H1 (cell line): ENCODE measurements around the gene ATP6V0D1. TPM values are rescaled to one million over a fixed set of nuclear protein-coding genes. Genes with fewer than 3 reads are reported as not detected.

Experiments
- CTCF ChIA-PET: fragments of 300-600 bp; sonication (Branson Sonifier 250); formaldehyde crosslinking; loops from one replicate; lab custom pipeline; 2021; ENCODE audit not compliant: partially characterized antibody; lab: Charles Lee
- POLR2A ChIA-PET: fragments of 300-600 bp; sonication (Branson Sonifier 250); formaldehyde crosslinking; loops from one replicate; lab custom pipeline; 2021; ENCODE audit warnings: inconsistent platforms; ENCODE audit not compliant: partially characterized antibody; lab: Charles Lee
- DNase-seq, 2 experiments: peaks; one replicate each; pipeline versions ENCODE4 v3.0.0 to v3.0.0-alpha.2; 2010 to 2022; ENCODE audit warnings: low spot score in 2 of 2, low read depth in 1 of 2, mixed read lengths in 1 of 2
- FAIRE-seq: peaks from 2 replicates; lab custom pipeline; 2011; peaks lifted over from hg19 to GRCh38; lab: Jason Lieb, UNC
- H2AFZ ChIP-seq: 2 replicates; pipeline ENCODE4 v1.8.1; 2012; ENCODE audit warnings: low read length, inconsistent platforms
- H2AK5ac ChIP-seq: 2 replicates; pipeline ENCODE4 v1.6.1; 2013; ENCODE audit warnings: low read depth, low read length
- H2BK120ac ChIP-seq: replicated peaks from 2 replicates; pipeline ENCODE3; 2013; ENCODE audit warnings: low read depth, low read length, inconsistent platforms
- H2BK12ac ChIP-seq: 2 replicates; pipeline ENCODE4 v1.6.1; 2013; ENCODE audit warnings: low read depth, low read length
- H2BK15ac ChIP-seq: 2 replicates; pipeline ENCODE4 v1.6.1; 2013; ENCODE audit warnings: low read length
- H2BK20ac ChIP-seq: 2 replicates; pipeline ENCODE4 v1.6.1; 2013; ENCODE audit warnings: low read length
- H2BK5ac ChIP-seq: 2 replicates; pipeline ENCODE4 v1.6.1; 2013; ENCODE audit warnings: low read depth, low read length
- H3K14ac ChIP-seq: 2 replicates; pipeline ENCODE4 v1.6.1; 2013; ENCODE audit warnings: inconsistent platforms; ENCODE audit not compliant: insufficient read length
- H3K18ac ChIP-seq: 2 replicates; pipeline ENCODE4 v1.6.1; 2013; ENCODE audit warnings: low read length; ENCODE audit errors: extremely low read depth
- H3K23ac ChIP-seq: 2 replicates; pipeline ENCODE4 v1.6.1; 2013; ENCODE audit warnings: inconsistent platforms; ENCODE audit not compliant: insufficient read length
- H3K23me2 ChIP-seq: 2 replicates; pipeline ENCODE4 v1.6.1; 2013; ENCODE audit warnings: low read depth, low read length
- H3K27ac ChIP-seq: 2 replicates; pipeline ENCODE4 v1.6.1; 2011; ENCODE audit warnings: low read depth, low read length, inconsistent platforms
- H3K27me3 ChIP-seq, 4 experiments: replicated peaks in 1 of 4; 1 replicate in 1 of 4; 2 replicates in 3 of 4; pipeline versions ENCODE4 v1.6.1 to v1.8.1; 2011 to 2013; ENCODE audit warnings: low read length in 3 of 4, mild to moderate bottlenecking in 3 of 4, inconsistent platforms in 2 of 4, mixed read lengths in 2 of 4, moderate library complexity in 1 of 4; ENCODE audit not compliant: control insufficient read depth in 3 of 4, insufficient read depth in 3 of 4; ENCODE audit errors: extremely low read depth in 1 of 4
- H3K36me3 ChIP-seq, 4 experiments: 2 replicates each; pipeline versions ENCODE4 v1.6.1 to v1.8.1; 2011 to 2013; ENCODE audit warnings: mild to moderate bottlenecking in 4 of 4, low read length in 3 of 4, moderate library complexity in 2 of 4, control low read depth in 1 of 4, inconsistent platforms in 1 of 4; ENCODE audit not compliant: insufficient read depth in 4 of 4, control insufficient read depth in 2 of 4
- H3K4ac ChIP-seq: replicated peaks from 2 replicates; pipeline ENCODE3; 2013; ENCODE audit warnings: low read length, low read depth, mixed read lengths, inconsistent platforms; ENCODE audit not compliant: insufficient read length
- H3K4me1 ChIP-seq, 4 experiments: replicated peaks in 1 of 4; 1 replicate in 1 of 4; 2 replicates in 3 of 4; pipeline versions ENCODE4 v1.6.1 to v1.8.1; 2011 to 2013; ENCODE audit warnings: low read length in 3 of 4, inconsistent platforms in 2 of 4, mixed read lengths in 1 of 4; ENCODE audit not compliant: insufficient read depth in 4 of 4, control insufficient read depth in 3 of 4
- H3K4me2 ChIP-seq, 2 experiments: 2 replicates each; pipeline versions ENCODE4 v1.6.1 to v1.8.1; 2011 to 2013; ENCODE audit warnings: low read depth in 2 of 2, low read length in 2 of 2, control low read depth in 1 of 2, inconsistent platforms in 1 of 2, mild to moderate bottlenecking in 1 of 2; ENCODE audit not compliant: insufficient read depth in 1 of 2
- H3K4me3 ChIP-seq, 4 experiments: fragments of 200-600, 300-600 bp in 1 of 4; sonication (generic), shearing (Covaris generic), sonication (Bioruptor Twin) in 1 of 4; 2 replicates each; pipeline versions ENCODE4 v1.5.1 to v1.8.1; 2011 to 2016; ENCODE audit warnings: low read length in 4 of 4, low read depth in 3 of 4, control low read depth in 2 of 4, inconsistent platforms in 2 of 4, mild to moderate bottlenecking in 2 of 4, mixed read lengths in 1 of 4, moderate library complexity in 1 of 4; ENCODE audit not compliant: insufficient read depth in 2 of 4; ENCODE audit errors: extremely low read depth in 1 of 4
- H3K56ac ChIP-seq: replicated peaks from 2 replicates; pipeline ENCODE3; 2013; ENCODE audit warnings: low read depth, mild to moderate bottlenecking, mixed read lengths, low read length, inconsistent platforms; ENCODE audit not compliant: insufficient read length
- H3K79me1 ChIP-seq: 2 replicates; pipeline ENCODE4 v1.6.1; 2013; ENCODE audit warnings: low read depth, low read length, control low read depth
- H3K79me2 ChIP-seq, 2 experiments: 2 replicates each; pipeline versions ENCODE4 v1.6.1 to v1.8.1; 2012 to 2013; ENCODE audit warnings: low read length in 2 of 2, mild to moderate bottlenecking in 2 of 2, inconsistent platforms in 1 of 2; ENCODE audit not compliant: insufficient read depth in 2 of 2, control insufficient read depth in 1 of 2
- H3K9ac ChIP-seq, 4 experiments: replicated peaks in 1 of 4; 1 replicate in 1 of 4; 2 replicates in 3 of 4; pipeline versions ENCODE4 v1.6.1 to v1.8.1; 2011 to 2013; ENCODE audit warnings: low read depth in 3 of 4, low read length in 3 of 4, control low read depth in 2 of 4, mild to moderate bottlenecking in 2 of 4, moderate library complexity in 2 of 4, inconsistent platforms in 1 of 4; ENCODE audit errors: extremely low read depth in 1 of 4
- H3K9me3 ChIP-seq, 2 experiments: 2 replicates each; pipeline versions ENCODE4 v1.6.1 to v1.8.1; 2012 to 2013; ENCODE audit warnings: mild to moderate bottlenecking in 2 of 2, moderate library complexity in 2 of 2, control low read depth in 1 of 2, inconsistent platforms in 1 of 2, low read depth in 1 of 2, low read length in 1 of 2, mixed read lengths in 1 of 2; ENCODE audit not compliant: insufficient read depth in 2 of 2
- H4K20me1 ChIP-seq, 2 experiments: replicated peaks in 1 of 2; 2 replicates each; pipeline versions ENCODE3 to v1.8.1; 2011 to 2013; ENCODE audit warnings: inconsistent platforms in 2 of 2, low read length in 2 of 2, mild to moderate bottlenecking in 1 of 2; ENCODE audit not compliant: insufficient read depth in 2 of 2, control insufficient read depth in 1 of 2
- H4K5ac ChIP-seq: 2 replicates; pipeline ENCODE4 v1.6.1; 2013; ENCODE audit warnings: low read length, low read depth, mixed read lengths, inconsistent platforms; ENCODE audit not compliant: insufficient read length
- H4K8ac ChIP-seq: 2 replicates; pipeline ENCODE4 v1.8.0; 2013; ENCODE audit warnings: mild to moderate bottlenecking, moderate library complexity, low read length, inconsistent platforms; ENCODE audit not compliant: insufficient read depth; ENCODE audit errors: extremely low read depth
- H4K91ac ChIP-seq: replicated peaks from 2 replicates; pipeline ENCODE3; 2013; ENCODE audit warnings: low read length, mixed read lengths, inconsistent platforms; ENCODE audit not compliant: insufficient read length
- ATF2 ChIP-seq: IDR thresholded peaks from 2 replicates; pipeline ENCODE4 v1.6.1; 2012; ENCODE audit warnings: low read length, inconsistent platforms
- BACH1 ChIP-seq: IDR thresholded peaks from 2 replicates; pipeline ENCODE4 v1.6.1; 2012; ENCODE audit warnings: low read length, improper control_type of control experiment
- BCL11A ChIP-seq, 2 experiments: IDR thresholded peaks; one replicate each; pipeline ENCODE4 v1.6.1; 2011; ENCODE audit warnings: low read depth in 2 of 2, low read length in 2 of 2, mild to moderate bottlenecking in 2 of 2
- CEBPB ChIP-seq: IDR thresholded peaks from 2 replicates; pipeline ENCODE4 v1.6.1; 2012; ENCODE audit warnings: low read depth, low read length
- CREB1 ChIP-seq: IDR thresholded peaks from 2 replicates; pipeline ENCODE4 v1.6.1; 2012; ENCODE audit warnings: inconsistent platforms
- KDM1A ChIP-seq: fragments of 200-600, 300-600 bp; sonication (generic); IDR thresholded peaks from 2 replicates; pipeline ENCODE4 v1.7.1; 2016; ENCODE audit warnings: mild to moderate bottlenecking, low read length, borderline replicate concordance
- NANOG ChIP-seq: IDR thresholded peaks from 2 replicates; pipeline ENCODE4 v1.6.1; 2011; ENCODE audit warnings: low read length, low read depth, mild to moderate bottlenecking, inconsistent platforms; ENCODE audit not compliant: insufficient read depth, poor library complexity, severe bottlenecking
- RAD21 ChIP-seq, 2 experiments: IDR thresholded peaks in 1 of 2; conservative IDR thresholded peaks in 1 of 2; 2 replicates each; pipeline ENCODE4 v1.6.1; 2011; ENCODE audit warnings: low read depth in 2 of 2, low read length in 2 of 2, improper control_type of control experiment in 1 of 2, inconsistent platforms in 1 of 2, mild to moderate bottlenecking in 1 of 2, moderate library complexity in 1 of 2
- RBBP5 ChIP-seq: IDR thresholded peaks from 2 replicates; pipeline ENCODE4 v1.7.1; 2012; ENCODE audit warnings: low read depth, mild to moderate bottlenecking, inconsistent platforms, low read length, moderate library complexity, borderline replicate concordance
- SAP30 ChIP-seq: fragments of 300-600 bp; sonication (generic); IDR thresholded peaks from 2 replicates; pipeline ENCODE4 v1.7.1; 2012; ENCODE audit warnings: low read length, moderate library complexity, mild to moderate bottlenecking, inconsistent platforms; ENCODE audit not compliant: insufficient read depth, insufficient replicate concordance
- TCF12 ChIP-seq: IDR thresholded peaks from 2 replicates; pipeline ENCODE4 v1.6.1; 2011; ENCODE audit warnings: low read depth, mild to moderate bottlenecking, low read length
- TEAD4 ChIP-seq: IDR thresholded peaks from 2 replicates; pipeline ENCODE4 v1.6.1; 2012; ENCODE audit warnings: low read depth, low read length, inconsistent platforms, mixed read lengths
- WGBS, 2 experiments: shearing (Covaris generic) in 1 of 2; methylation state at CpG; one replicate each; pipeline versions ENCODE4 v1.1.6 to v1.1.7; 2013 to 2015; ENCODE audit warnings: low lambda C conversion rate in 2 of 2, mixed read lengths in 2 of 2, inconsistent platforms in 1 of 2, low coverage in 1 of 2, missing lambda C conversion rate in 1 of 2; ENCODE audit not compliant: insufficient replicate concordance in 2 of 2, insufficient coverage in 1 of 2, insufficient read length in 1 of 2; ENCODE audit errors: extremely low coverage in 1 of 2, missing lambda C conversion rate in 1 of 2; 5-methylcytosine and 5-hydroxymethylcytosine counted together
- polyA plus RNA-seq, 7 experiments: library from polyadenylated mRNA; depleted of rRNA in 3 of 7; stranded (reverse) in 5 of 7; unstranded in 2 of 7; fragments of >200 nt in 5 of 7; fragments of 200-250 nt in 2 of 7; gene quantifications; 1 replicate in 5 of 7; 2 replicates in 1 of 7; 4 replicates in 1 of 7; pipeline versions ENCODE4 v1.2.1 to v1.2.3, GENCODE V29; 2011 to 2013; ENCODE audit warnings: missing spikeins in 2 of 7, mixed read lengths in 2 of 7
- total RNA-seq: library from RNA; stranded (reverse); fragmentation: NEBNext Ultra II Directional; extraction: Animal tissue kit (Norgen Biotek cat#: 25700); gene quantifications from 2 replicates; pipeline ENCODE4 v1.2.1, GENCODE V29; 2021

The ATP6V0D1 gene
- total and polyA plus RNA-seq, 2 of the 8 experiments (the other 6 are each of a cell fraction or from before 2014, with no cell fraction given) = 47.3 to 134 TPM

- no peak overlapping the region for H3K27ac ChIP-seq
- WGBS, 2 experiments = 93% methylated on average over 6 of the region's 6 CpGs; no CpG with 5 or more reads in 1 of the 2 experiments
- no peak overlapping the region for H3K23ac ChIP-seq
- H2BK5ac ChIP-seq = no peak overlapping the region
- no peak overlapping the region for H3K4ac ChIP-seq
- H2BK15ac ChIP-seq = no peak overlapping the region
- H4K8ac ChIP-seq = no peak overlapping the region; the same call in 1 of the 2 replicates
- POLR2A ChIA-PET = interaction anchor here (1.7 to 8.5 kb wide), 2 partner anchors 10 to 22 kb away, joined by 3 to 67 read pairs; partner anchors contain the start of gene HSD11B2
- H3K23me2 ChIP-seq = no peaks in the 10 kb centered on the region
- no peak overlapping the region for H4K91ac ChIP-seq
- no peak overlapping the region for H3K9ac ChIP-seq
- no peak overlapping the region for H3K18ac ChIP-seq
- peaks cover 0 to 4% of the 10 kb centered on the region in 2 experiments; a peak in 1 of 4 replicates for H3K9me3 ChIP-seq
- H3K79me1 ChIP-seq = no peaks in the 10 kb centered on the region; the same call in none of the 2 replicates
- CTCF ChIA-PET = interaction anchor here (1.3 to 28.6 kb wide), 14 partner anchors 1 to 183 kb away, joined by 4 to 683 read pairs (median 8); partner anchors contain the start of genes HSD11B2 and ZDHHC1
- FAIRE-seq = no peak
- H4K5ac ChIP-seq = no peak overlapping the region
- no peaks in the 10 kb centered on the region for H3K79me2 ChIP-seq
- no peaks in the 10 kb centered on the region for H3K27me3 ChIP-seq
- no peak overlapping the region for H2BK120ac ChIP-seq
- no peak overlapping the region for H2AK5ac ChIP-seq
- peaks cover 2 to 6% of the 10 kb centered on the region in 2 experiments for H4K20me1 ChIP-seq
- H3K56ac ChIP-seq = no peak overlapping the region
- H3K4me1 ChIP-seq = peaks cover 0 to 8% (median 4%) of the 10 kb centered on the region in 4 experiments; a peak in 5 of 7 replicates
- no peak overlapping the region for H3K4me3 ChIP-seq
- no peak overlapping the region for H2AFZ ChIP-seq
- H3K4me2 ChIP-seq = no peak overlapping the region
- no peak overlapping the region for H2BK20ac ChIP-seq
- no peak for DNase-seq
- H3K36me3 ChIP-seq = peaks cover 0 to 7% (median 4%) of the 10 kb centered on the region in 4 experiments; a peak in 5 of 8 replicates
- H2BK12ac ChIP-seq = no peak overlapping the region
- H3K14ac ChIP-seq = no peak overlapping the region
- TF ChIP-seq NANOG = no peak
- no peak for TF ChIP-seq ATF2
- no peak for TF ChIP-seq TCF12
- no peak for TF ChIP-seq BCL11A (IDR thresholded peaks at IDR 0.05; ENCODE audit: low read depth in 2 of 2, low read length in 2 of 2)
- no peak for TF ChIP-seq SAP30
- TF ChIP-seq CEBPB = no peak
- TF ChIP-seq RBBP5 = no peak
- TF ChIP-seq CREB1 = no peak
- TF ChIP-seq BACH1 = no peak
- no peak for TF ChIP-seq KDM1A
- TF ChIP-seq RAD21 (IDR thresholded peaks at IDR 0.05 in 1 of 2, conservative IDR thresholded peaks at IDR 0.05 in 1 of 2; ENCODE audit: low read depth in 2 of 2, low read length in 2 of 2) = no peak
- no peak for TF ChIP-seq TEAD4
Measured at GRCh38 chr16:67443265-67443664, 37.7 kb downstream of the ATP6V0D1 start.
